Effector memory CD4-positive, alpha-beta T cell (primary cell): ENCODE measurements around the gene LASP1NB.

Experiments
- DNase-seq, 3 donors: peaks; one replicate each; pipeline ENCODE4 v3.0.0-alpha.2; 2020
- H3K27ac ChIP-seq: 2 replicates; pipeline ENCODE4 v1.7.0; 2013; ENCODE audit warnings: mild to moderate bottlenecking, low read length, moderate library complexity; ENCODE audit not compliant: insufficient read depth, poor library complexity, severe bottlenecking
- H3K27me3 ChIP-seq: replicated peaks from 2 replicates; pipeline ENCODE4 v1.7.0; 2013; ENCODE audit warnings: mild to moderate bottlenecking, low read length; ENCODE audit not compliant: insufficient read depth, control insufficient read depth, poor library complexity, severe bottlenecking
- H3K36me3 ChIP-seq: 2 replicates; pipeline ENCODE4 v1.7.0; 2013; ENCODE audit warnings: mild to moderate bottlenecking, low read length, moderate library complexity; ENCODE audit not compliant: control insufficient read depth, insufficient read depth
- H3K4me1 ChIP-seq: 2 replicates; pipeline ENCODE4 v1.7.0; 2013; ENCODE audit warnings: low read length, mild to moderate bottlenecking; ENCODE audit not compliant: control insufficient read depth, insufficient read depth, poor library complexity, severe bottlenecking
- H3K4me3 ChIP-seq: 2 replicates; pipeline ENCODE4 v1.7.0; 2013; ENCODE audit warnings: low read length, low read depth, mild to moderate bottlenecking; ENCODE audit not compliant: insufficient read depth, poor library complexity, severe bottlenecking
- H3K9me3 ChIP-seq: 2 replicates; pipeline ENCODE4 v1.7.0; 2013; ENCODE audit warnings: mild to moderate bottlenecking, low read length, moderate library complexity; ENCODE audit not compliant: control insufficient read depth

LASP1NB gene

DNA sequence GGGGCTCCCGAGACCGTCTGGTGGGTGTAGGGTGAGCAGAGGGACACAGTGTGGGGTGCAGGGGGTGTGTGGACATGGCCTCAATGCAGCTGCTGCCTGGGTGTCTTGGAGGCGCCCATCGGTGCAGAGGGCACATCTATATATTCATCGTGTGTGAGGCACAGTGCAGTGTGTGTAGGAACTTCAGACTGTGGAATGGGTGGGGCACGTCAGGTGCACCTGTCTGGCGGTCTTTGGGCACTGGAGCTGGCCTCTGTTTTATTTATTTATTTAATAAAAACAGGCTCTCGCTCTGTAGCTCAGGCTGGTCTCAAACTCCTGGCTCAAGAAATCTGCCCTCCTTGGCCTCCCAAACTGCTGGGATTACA, 38.8 kb upstream of the LASP1NB start:
- DNase-seq: no peak
- H3K27ac ChIP-seq: peak overlapping the region; percentile 29
- H3K9me3 ChIP-seq: no peaks in the 10 kb centered on the region
- H3K4me3 ChIP-seq: no peak overlapping the region
- H3K27me3 ChIP-seq: no peaks in the 10 kb centered on the region
- H3K4me1 ChIP-seq: peaks cover 79% of the 10 kb centered on the region
- peaks cover 23% of the 10 kb centered on the region for H3K36me3 ChIP-seq

DNA sequence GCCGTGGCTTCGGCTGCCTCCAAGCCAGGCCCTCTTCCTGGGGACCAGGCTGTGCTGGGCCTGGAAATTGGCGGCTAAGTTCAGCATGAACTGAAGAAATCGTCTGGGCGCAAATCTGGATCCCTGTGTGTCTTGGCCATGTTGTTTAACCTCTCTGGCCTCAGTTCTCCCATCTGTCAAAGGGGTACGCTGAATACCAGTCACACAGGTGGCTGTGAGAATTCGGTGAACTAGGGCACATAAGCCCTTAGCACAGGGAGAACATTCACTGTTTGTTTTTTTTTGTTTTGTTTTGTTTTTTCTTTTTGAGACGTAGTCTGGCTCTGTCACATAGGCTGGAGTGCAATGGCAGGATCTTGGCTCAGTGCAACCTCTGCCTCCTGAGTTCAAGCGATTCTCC, 36.6 kb upstream of the LASP1NB start:
- Histone ChIP-seq H3K9me3 (no peaks in the 10 kb centered on the region), H3K36me3 (peaks cover 38% of the 10 kb centered on the region), H3K27me3 (no peaks in the 10 kb centered on the region), H3K4me1 (peaks cover 84% of the 10 kb centered on the region), H3K27ac (no peak overlapping the region), H3K4me3 (no peak overlapping the region)
- no peak for DNase-seq

DNA sequence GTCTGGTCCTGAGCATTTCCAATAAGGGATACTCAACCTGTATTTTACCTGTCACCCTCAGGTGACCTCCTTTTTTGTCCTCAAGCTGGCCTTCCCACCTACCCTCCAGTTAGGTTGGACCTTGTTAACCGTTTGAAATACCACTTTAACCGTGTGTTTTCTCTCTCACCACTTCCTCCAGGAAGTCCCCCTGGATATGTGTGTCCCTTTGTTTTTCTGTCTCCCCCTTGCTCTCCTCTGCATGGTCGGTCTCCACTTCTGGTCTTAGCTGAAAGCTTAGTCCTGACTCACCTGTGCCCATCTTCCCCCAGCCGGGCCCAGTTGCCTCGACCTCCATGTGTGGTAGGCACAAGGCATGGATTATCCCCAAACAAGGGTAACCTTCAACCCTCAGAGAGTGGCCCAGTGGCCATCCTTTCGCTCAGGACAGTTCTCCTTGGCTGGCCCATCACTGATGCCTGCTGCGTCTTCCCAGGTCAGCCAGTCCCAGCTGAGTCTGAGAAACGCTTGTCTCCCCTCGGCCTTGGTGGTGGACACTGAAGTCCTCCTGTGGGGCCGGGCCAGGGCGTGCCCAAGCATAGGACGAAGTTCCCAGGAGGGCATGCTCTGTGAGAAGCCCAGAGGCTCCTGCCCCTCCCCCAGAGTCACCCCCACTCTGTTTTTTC, 35.5 kb upstream of the LASP1NB start:
- no peak for DNase-seq
- Histone ChIP-seq H3K4me3 (no peak overlapping the region), H3K27ac (peak overlapping the region; percentile 60), H3K27me3 (no peaks in the 10 kb centered on the region), H3K36me3 (peaks cover 45% of the 10 kb centered on the region), H3K9me3 (no peaks in the 10 kb centered on the region), H3K4me1 (peaks cover 81% of the 10 kb centered on the region)

DNA sequence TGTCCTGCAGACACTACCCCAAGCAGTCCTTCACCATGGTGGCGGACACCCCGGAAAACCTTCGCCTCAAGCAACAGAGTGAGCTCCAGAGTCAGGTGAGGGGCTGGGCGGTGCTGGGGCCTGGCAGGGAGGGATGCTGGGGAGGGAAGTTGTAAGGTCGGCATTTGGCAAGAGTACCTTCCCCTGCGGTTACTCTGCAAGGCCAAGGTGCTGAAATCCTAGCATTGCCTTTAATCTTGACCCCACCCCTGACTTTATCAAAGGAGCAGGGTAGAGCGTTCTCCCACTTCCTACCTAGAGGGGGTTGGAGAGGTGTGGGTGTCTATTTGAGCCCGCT, 35.0 kb upstream of the LASP1NB start:
- no peak for DNase-seq
- peak overlapping the region; percentile 60 for H3K27ac ChIP-seq
- H3K4me1 ChIP-seq: peaks cover 76% of the 10 kb centered on the region
- no peak overlapping the region for H3K4me3 ChIP-seq
- H3K36me3 ChIP-seq: peaks cover 43% of the 10 kb centered on the region
- no peaks in the 10 kb centered on the region for H3K9me3 ChIP-seq
- no peaks in the 10 kb centered on the region for H3K27me3 ChIP-seq

DNA sequence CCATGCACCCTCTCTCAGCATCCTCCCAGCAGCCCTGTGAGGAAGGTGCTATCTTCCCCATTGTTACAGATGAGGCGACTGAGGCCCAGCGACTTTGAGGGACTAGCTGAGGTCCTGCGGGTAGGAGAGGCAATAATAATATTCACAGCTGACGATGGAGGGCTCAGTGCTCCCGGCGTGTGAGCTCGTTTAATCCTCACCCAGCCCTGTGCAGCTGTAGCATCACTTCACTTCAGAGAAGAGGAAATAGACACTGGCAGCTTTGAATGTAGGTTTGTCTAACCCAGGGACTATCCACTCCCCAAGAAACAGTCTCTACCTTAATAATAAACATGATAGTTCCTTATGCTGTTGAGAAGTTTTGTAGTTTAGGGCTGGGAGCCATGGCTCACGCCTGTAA, 34.0 kb upstream of the LASP1NB start:
- H3K27ac ChIP-seq: peak overlapping the region; percentile 60
- H3K9me3 ChIP-seq: no peaks in the 10 kb centered on the region
- peaks cover 46% of the 10 kb centered on the region for H3K36me3 ChIP-seq
- DNase-seq: no peak
- H3K4me1 ChIP-seq: peaks cover 71% of the 10 kb centered on the region
- no peaks in the 10 kb centered on the region for H3K27me3 ChIP-seq
- no peak overlapping the region for H3K4me3 ChIP-seq

DNA sequence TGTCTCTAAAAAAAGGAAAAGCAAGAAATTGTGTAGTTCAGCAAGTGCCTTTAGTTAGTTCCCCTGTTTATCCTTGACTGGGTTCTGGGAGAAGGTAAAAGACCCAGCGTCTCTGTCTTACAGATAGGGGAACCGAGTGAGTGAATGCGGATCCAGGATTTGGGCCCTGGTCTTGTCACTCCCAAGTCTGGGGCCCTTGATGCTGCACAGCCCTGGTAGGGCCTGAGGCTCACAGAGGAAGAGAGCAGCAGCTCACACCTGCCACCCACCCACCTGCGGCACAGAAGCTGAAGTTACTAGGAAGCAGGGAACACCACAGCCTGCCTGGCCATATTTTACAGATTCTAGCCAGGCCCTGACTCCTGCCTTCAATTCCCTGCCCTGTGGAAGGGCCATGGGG, 33.3 kb upstream of the LASP1NB start:
- Histone ChIP-seq H3K4me3 (no peak overlapping the region), H3K4me1 (peaks cover 73% of the 10 kb centered on the region)

DNA sequence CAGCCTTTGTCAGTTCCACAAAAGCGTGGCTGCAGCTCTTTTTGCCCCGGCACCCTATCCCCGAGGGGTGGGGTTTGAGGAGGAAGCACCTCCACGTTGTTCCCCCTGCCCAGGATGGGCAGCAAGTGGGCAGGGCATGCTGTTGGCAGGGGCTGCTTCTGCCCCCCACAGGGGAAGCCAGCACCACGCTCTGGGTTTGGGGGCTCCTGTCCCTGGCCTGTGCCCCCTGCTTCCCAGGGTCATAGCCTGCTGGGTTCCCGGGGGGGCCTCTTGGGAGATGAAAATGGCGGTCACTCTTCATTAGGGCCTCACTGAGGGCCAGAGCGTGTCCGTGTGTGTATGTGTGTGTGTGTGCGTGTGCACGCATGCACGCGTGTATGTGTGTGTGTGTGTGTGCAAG, 32.8 kb upstream of the LASP1NB start:
- no peaks in the 10 kb centered on the region for H3K27me3 ChIP-seq
- no peak overlapping the region for H3K4me3 ChIP-seq
- no peak for DNase-seq
- peak overlapping the region; percentile 63 for H3K27ac ChIP-seq
- peaks cover 73% of the 10 kb centered on the region for H3K4me1 ChIP-seq
- peaks cover 40% of the 10 kb centered on the region for H3K36me3 ChIP-seq
- no peaks in the 10 kb centered on the region for H3K9me3 ChIP-seq

More for the DNA sequence above, 33.3 kb upstream of the LASP1NB start:
- DNase-seq: no peak
- Histone ChIP-seq H3K9me3 (no peaks in the 10 kb centered on the region), H3K36me3 (peaks cover 45% of the 10 kb centered on the region), H3K27me3 (no peaks in the 10 kb centered on the region), H3K27ac (peak overlapping the region; percentile 60)

DNA sequence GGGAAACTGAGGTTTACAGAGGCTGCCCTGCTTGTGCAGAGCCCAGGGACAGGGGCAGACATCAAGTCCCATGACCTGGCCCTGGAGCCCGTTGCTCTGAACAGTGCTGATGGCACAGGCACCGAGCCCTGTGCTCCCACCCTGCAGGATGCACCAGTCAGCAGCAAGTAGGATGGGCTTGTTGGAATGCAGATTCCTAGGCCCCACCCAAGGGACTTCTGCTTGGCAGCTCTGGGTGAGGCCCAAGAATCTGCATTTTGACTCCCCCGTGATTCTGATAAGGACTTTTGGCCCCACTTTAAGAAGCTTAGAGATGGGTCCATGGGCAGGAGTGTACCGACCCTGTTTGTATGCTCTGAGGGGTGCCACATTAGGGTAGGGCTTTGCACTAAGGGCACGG, 32.3 kb upstream of the LASP1NB start:
- H3K9me3 ChIP-seq: no peaks in the 10 kb centered on the region
- H3K4me3 ChIP-seq: no peak overlapping the region
- peak overlapping the region; percentile 63 for H3K27ac ChIP-seq
- H3K27me3 ChIP-seq: no peaks in the 10 kb centered on the region
- peaks cover 37% of the 10 kb centered on the region for H3K36me3 ChIP-seq
- H3K4me1 ChIP-seq: peaks cover 78% of the 10 kb centered on the region
- no peak for DNase-seq

DNA sequence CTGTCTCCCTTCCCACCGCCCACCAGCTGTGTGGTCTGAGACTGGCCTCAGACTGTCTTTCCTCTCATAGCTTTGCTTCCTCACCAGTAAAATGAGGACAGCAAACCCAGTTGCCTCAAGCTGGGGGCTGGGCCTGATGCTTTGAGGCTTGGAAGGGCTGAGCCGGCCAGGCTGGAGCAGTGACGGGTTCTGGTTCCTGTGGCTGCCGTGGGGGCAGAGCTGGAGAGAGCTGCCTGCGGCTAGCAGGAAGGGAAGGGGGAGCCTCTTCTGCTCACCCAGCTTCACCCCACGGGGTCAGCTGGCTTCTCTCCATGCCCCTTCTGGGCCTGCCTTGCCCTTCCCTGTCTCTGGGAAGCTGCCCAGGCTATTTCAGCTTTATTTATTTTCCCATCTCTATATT, 31.8 kb upstream of the LASP1NB start:
- peaks cover 81% of the 10 kb centered on the region for H3K4me1 ChIP-seq
- H3K4me3 ChIP-seq: no peak overlapping the region
- no peaks in the 10 kb centered on the region for H3K27me3 ChIP-seq
- no peaks in the 10 kb centered on the region for H3K9me3 ChIP-seq
- H3K27ac ChIP-seq: peak overlapping the region; percentile 63
- peaks cover 37% of the 10 kb centered on the region for H3K36me3 ChIP-seq
- no peak for DNase-seq

DNA sequence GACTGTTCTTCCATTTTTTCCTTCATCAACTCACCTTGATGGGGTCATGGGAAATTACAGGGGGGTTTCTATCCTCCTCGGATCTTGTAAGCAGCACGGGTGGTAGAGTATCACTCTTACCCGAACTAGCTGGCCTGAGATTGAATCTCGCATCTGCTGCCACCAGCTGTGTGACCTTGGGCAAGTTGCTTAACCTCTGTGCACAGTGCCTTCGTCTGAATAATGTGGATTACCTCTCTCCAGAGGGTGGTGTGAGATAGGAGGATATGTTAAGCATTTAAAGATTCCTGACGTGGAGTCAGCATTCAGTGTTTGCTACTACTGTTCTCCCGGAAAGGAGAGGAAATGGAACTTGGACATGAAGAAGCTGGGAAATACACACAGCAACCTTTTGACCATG, 31.1 kb upstream of the LASP1NB start:
- DNase-seq: no peak
- no peaks in the 10 kb centered on the region for H3K27me3 ChIP-seq
- H3K4me3 ChIP-seq: no peak overlapping the region
- peaks cover 37% of the 10 kb centered on the region for H3K36me3 ChIP-seq
- H3K9me3 ChIP-seq: no peaks in the 10 kb centered on the region
- H3K4me1 ChIP-seq: peaks cover 82% of the 10 kb centered on the region
- peak overlapping the region; percentile 63 for H3K27ac ChIP-seq
